Liver (tissue), 9 donors: ENCODE data around the gene TTC7B. TPM values are rescaled to one million over a fixed set of nuclear protein-coding genes. Genes with fewer than 3 reads are reported as not detected.

Experiments used
- DNase-seq: peaks from one replicate; pipeline ENCODE4 v3.0.0-alpha.2; 2017; ENCODE audit warnings: low spot score
- H3K27ac ChIP-seq, 2 donors: one replicate each; pipeline ENCODE4 v1.7.0; 2013; ENCODE audit warnings: inconsistent platforms in 2 of 2, low read length in 2 of 2, control low read depth in 1 of 2, low read depth in 1 of 2, mild to moderate bottlenecking in 1 of 2
- H3K27me3 ChIP-seq, 4 donors: one replicate each; pipeline versions ENCODE4 v1.6.1 to v1.7.0; 2013; ENCODE audit warnings: low read length in 3 of 4, inconsistent platforms in 1 of 4, mild to moderate bottlenecking in 1 of 4, moderate library complexity in 1 of 4; ENCODE audit not compliant: control insufficient read depth in 4 of 4, insufficient read depth in 4 of 4
- H3K36me3 ChIP-seq, 4 donors: one replicate each; pipeline versions ENCODE4 v1.6.1 to v1.7.0; 2013; ENCODE audit warnings: low read length in 3 of 4, mild to moderate bottlenecking in 3 of 4, low read depth in 1 of 4, moderate library complexity in 1 of 4; ENCODE audit not compliant: control insufficient read depth in 4 of 4, insufficient read depth in 3 of 4
- H3K4me1 ChIP-seq, 4 donors: one replicate each; pipeline versions ENCODE4 v1.6.1 to v1.7.0; 2013; ENCODE audit warnings: low read length in 3 of 4, mild to moderate bottlenecking in 3 of 4, moderate library complexity in 1 of 4; ENCODE audit not compliant: control insufficient read depth in 4 of 4, insufficient read depth in 4 of 4
- H3K4me3 ChIP-seq, 3 donors: one replicate each; pipeline versions ENCODE4 v1.6.1 to v1.7.0; 2013; ENCODE audit warnings: low read length in 3 of 3, control low read depth in 1 of 3, low read depth in 1 of 3, mild to moderate bottlenecking in 1 of 3
- H3K9ac ChIP-seq, 2 donors: one replicate each; pipeline ENCODE4 v1.7.0; 2013; ENCODE audit warnings: low read length in 2 of 2, mild to moderate bottlenecking in 2 of 2, moderate library complexity in 2 of 2, control low read depth in 1 of 2, low read depth in 1 of 2
- H3K9me3 ChIP-seq, 4 donors: one replicate each; pipeline versions ENCODE4 v1.6.1 to v1.7.0; 2013; ENCODE audit warnings: low read length in 3 of 4; ENCODE audit not compliant: control insufficient read depth in 4 of 4
- ATF3 ChIP-seq: IDR thresholded peaks from 2 replicates; pipeline ENCODE4 v1.6.1; 2016; ENCODE audit warnings: antibody characterized with exemption
- CTCF ChIP-seq: fragments of 150-350 bp; IDR thresholded peaks from 2 replicates; pipeline ENCODE4 v1.5.1; 2017; ENCODE audit warnings: improper control_type of control experiment, low read depth, low read length; ENCODE audit not compliant: missing input control
- EGR1 ChIP-seq, 2 donors: IDR thresholded peaks; 2 replicates each; pipeline ENCODE4 v1.6.1; 2016 to 2018; ENCODE audit warnings: antibody characterized with exemption in 2 of 2, low read depth in 2 of 2
- FOXA1 ChIP-seq: IDR thresholded peaks from 2 replicates; pipeline ENCODE4 v1.6.1; 2016; ENCODE audit warnings: antibody characterized with exemption
- FOXA2 ChIP-seq: IDR thresholded peaks from 2 replicates; pipeline ENCODE4 v1.6.1; 2016; ENCODE audit warnings: antibody characterized with exemption
- GABPA ChIP-seq, 2 donors: IDR thresholded peaks in 1 of 2; conservative IDR thresholded peaks in 1 of 2; 2 replicates each; pipeline ENCODE4 v1.6.1; 2016; ENCODE audit warnings: antibody characterized with exemption in 2 of 2, mild to moderate bottlenecking in 1 of 2, moderate library complexity in 1 of 2
- HNF4A ChIP-seq, 2 donors: conservative IDR thresholded peaks; 2 replicates each; pipeline ENCODE4 v1.6.1; 2016; ENCODE audit warnings: antibody characterized with exemption in 2 of 2, mild to moderate bottlenecking in 2 of 2
- HNF4G ChIP-seq: IDR thresholded peaks from 2 replicates; pipeline ENCODE4 v1.6.1; 2016; ENCODE audit warnings: antibody characterized with exemption
- JUND ChIP-seq, 2 donors: IDR thresholded peaks; 2 replicates each; pipeline ENCODE4 v1.6.1; 2016; ENCODE audit warnings: antibody characterized with exemption in 2 of 2
- MAX ChIP-seq: IDR thresholded peaks from 2 replicates; pipeline ENCODE4 v1.6.1; 2016; ENCODE audit warnings: antibody characterized with exemption
- RAD21 ChIP-seq, 2 donors: IDR thresholded peaks; 2 replicates each; pipeline ENCODE4 v1.6.1; 2016; ENCODE audit warnings: antibody characterized with exemption in 2 of 2, mild to moderate bottlenecking in 2 of 2
- REST ChIP-seq: IDR thresholded peaks from 2 replicates; pipeline ENCODE4 v1.6.1; 2016; ENCODE audit warnings: antibody characterized with exemption, mild to moderate bottlenecking
- RXRA ChIP-seq, 2 donors: IDR thresholded peaks; 2 replicates each; pipeline ENCODE4 v1.6.1; 2017 to 2018; ENCODE audit warnings: antibody characterized with exemption in 2 of 2, mild to moderate bottlenecking in 1 of 2
- SP1 ChIP-seq: IDR thresholded peaks from 2 replicates; pipeline ENCODE4 v1.6.1; 2018; ENCODE audit warnings: antibody characterized with exemption, mild to moderate bottlenecking
- TAF1 ChIP-seq: conservative IDR thresholded peaks from 2 replicates; pipeline ENCODE4 v1.6.1; 2016; ENCODE audit warnings: antibody characterized with exemption, mild to moderate bottlenecking
- YY1 ChIP-seq: IDR thresholded peaks from 2 replicates; pipeline ENCODE4 v1.6.1; 2016; ENCODE audit warnings: antibody characterized with exemption, mild to moderate bottlenecking
- ZBTB33 ChIP-seq: IDR thresholded peaks from 2 replicates; pipeline ENCODE4 v1.6.1; 2016; ENCODE audit warnings: antibody characterized with exemption
- WGBS: extraction: QIAGEN DNeasy Blood & Tissue Kit; methylation state at CpG from one replicate; pipeline ENCODE4 v1.1.7; 2013; 5-methylcytosine and 5-hydroxymethylcytosine counted together
- polyA plus RNA-seq, 2 donors: library from polyadenylated mRNA; stranded (reverse) in 1 of 2; unstranded in 1 of 2; fragments of 200-250 nt in 1 of 2; fragments of >200 nt in 1 of 2; fragmentation: Nextera tagmentation in 1 of 2; extraction: Ambion mirVana in 1 of 2; gene quantifications; one replicate each; pipeline versions ENCODE4 v1.2.1 to v1.2.3, GENCODE V29; 2013 to 2015
- total RNA-seq, 2 donors: library from RNA; depleted of rRNA; stranded (reverse); fragments of >200 nt; gene quantifications; one replicate each; pipeline ENCODE4 v1.2.3, GENCODE V29; 2014
- donor health status: healthy.
- donor health status: healthy.
- donor health status: healthy.
- donor health status: healthy.
- donor health status: healthy.

TTC7B gene
- total and polyA plus RNA-seq, 4 donors = 9.1 to 31.0 (median 12.5) TPM

GRCh38 chr14:90630171-90630806 lies 185.9 kb downstream of the TTC7B start:
- Histone ChIP-seq H3K9me3 (no peaks in the 10 kb centered on the region), H3K27ac (peak overlapping the region; percentile 32 to 34), H3K9ac (no peak overlapping the region), H3K4me3 (no peak overlapping the region), H3K4me1 (peaks cover 0 to 3% (median 0%) of the 10 kb centered on the region in 4 donors), H3K27me3 (no peaks in the 10 kb centered on the region), H3K36me3 (peaks cover 0 to 4% (median 0%) of the 10 kb centered on the region in 4 donors)
- DNase-seq = no peak
- TF ChIP-seq GABPA (IDR thresholded peaks at IDR 0.05 in 1 of 2, conservative IDR thresholded peaks at IDR 0.05 in 1 of 2) = no peak
- TF ChIP-seq ZBTB33 = no peak
- TF ChIP-seq FOXA2 = no peak
- TF ChIP-seq YY1 = no peak
- TF ChIP-seq MAX = no peak
- no peak for TF ChIP-seq CTCF
- no peak for TF ChIP-seq RAD21 (IDR thresholded peaks at IDR 0.05)
- no peak for TF ChIP-seq REST
- TF ChIP-seq HNF4A (conservative IDR thresholded peaks at IDR 0.05) = no peak
- TF ChIP-seq JUND (IDR thresholded peaks at IDR 0.05) = no peak
- 82% methylated on average over 12 of the region's 12 CpGs for WGBS

- Histone ChIP-seq H3K9ac (no peak overlapping the region), H3K27me3 (no peaks in the 10 kb centered on the region), H3K4me3 (no peak overlapping the region), H3K36me3 (peaks cover 0 to 6% (median 0%) of the 10 kb centered on the region in 4 donors), H3K9me3 (no peaks in the 10 kb centered on the region), H3K4me1 (peaks cover 0 to 3% (median 0%) of the 10 kb centered on the region in 4 donors), H3K27ac (no peak overlapping the region)
- no peak for DNase-seq
- whole genome bisulfite sequencing = 84% methylated on average over 9 of the region's 9 CpGs
- no peak for TF ChIP-seq RAD21 (IDR thresholded peaks at IDR 0.05)
- no peak for TF ChIP-seq EGR1 (IDR thresholded peaks at IDR 0.05; ENCODE audit: low read depth in 2 of 2)
- no peak for TF ChIP-seq ATF3
- no peak for TF ChIP-seq GABPA (IDR thresholded peaks at IDR 0.05 in 1 of 2, conservative IDR thresholded peaks at IDR 0.05 in 1 of 2)
- no peak for TF ChIP-seq RXRA (IDR thresholded peaks at IDR 0.05)
- no peak for TF ChIP-seq HNF4G
- no peak for TF ChIP-seq REST
- TF ChIP-seq ZBTB33 = no peak
- no peak for TF ChIP-seq YY1
- TF ChIP-seq TAF1 = no peak
- no peak for TF ChIP-seq SP1
- TF ChIP-seq HNF4A (conservative IDR thresholded peaks at IDR 0.05) = no peak
- TF ChIP-seq FOXA1 = no peak
Observed at GRCh38 chr14:90629471-90629870, 186.8 kb downstream of the TTC7B start.
